Airway epithelial cell (primary cell): Measurements from ENCODE around the gene GABRA6. TPM values are rescaled to one million over a fixed set of nuclear protein-coding genes. Genes with fewer than 3 reads are reported as not detected.

Experiments
- total RNA-seq: library from RNA; depleted of rRNA; stranded (reverse); fragments of >200 nt; gene quantifications from 2 replicates; pipeline ENCODE4 v1.2.3, GENCODE V29; 2015

GABRA6 gene
- total RNA-seq = not detected in 2 replicates

DNA sequence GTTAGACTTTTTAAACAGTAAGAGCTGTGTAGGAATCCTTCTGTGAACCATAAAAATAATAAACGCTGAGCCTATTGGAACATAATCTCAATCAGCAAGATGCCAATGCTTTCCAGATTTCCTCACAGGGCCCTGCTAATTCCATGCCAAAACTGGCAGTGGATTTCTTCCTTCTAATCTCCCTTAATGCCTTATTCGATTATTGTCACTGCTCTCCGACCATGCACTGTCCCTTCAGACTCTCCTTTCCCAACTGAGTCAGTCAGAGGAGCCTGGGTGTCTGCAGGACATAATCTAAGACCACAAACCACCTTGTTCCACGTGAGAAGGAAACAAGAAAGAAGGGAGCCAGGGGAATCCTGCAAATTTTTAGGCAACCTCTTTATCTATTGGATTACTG lies at the start of gene GABRA6:
TSS of gene GABRA6 (plus strand) at position 261 of the 400 bp plus-strand sequence. CDS start 269 bp downstream, outside the sequence.

Other genes starting within 250 kb of the GABRA6 start
- not detected in 2 replicates for gene GABRB2, start 139.0 kb upstream of the GABRA6 start, total RNA-seq
- not detected in 2 replicates for gene GABRA1, start 162.4 kb downstream of the GABRA6 start, total RNA-seq